Type B pancreatic cell (in vitro differentiated cells): ENCODE results near the gene GAGE12E. TPM values are rescaled to one million over a fixed set of nuclear protein-coding genes. Genes with fewer than 3 reads are reported as not detected.
A peak's percentile ranks its signal among the peaks of the same experiment; 100 is the strongest.
"Not testable (repeated sequence)": the region's sequence is repeated elsewhere in the genome, so short reads cannot be mapped to it uniquely, and the experiment has no call there.

ENCODE experiments used
- DNase-seq: peaks from one replicate; pipeline ENCODE4 v3.0.0; 2021; ENCODE audit warnings: mixed read lengths; ENCODE audit not compliant: unreplicated experiment; ENCODE audit errors: extremely low spot score
- H3K27ac Mint-ChIP-seq: 2 replicates; pipeline ENCODE4 v1.8.0; 2021; ENCODE audit warnings: mild to moderate bottlenecking, mixed read lengths
- H3K27me3 Mint-ChIP-seq: 2 replicates; pipeline ENCODE4 v1.8.0; 2021; ENCODE audit warnings: mixed read lengths
- H3K36me3 Mint-ChIP-seq: 2 replicates; pipeline ENCODE4 v1.8.0; 2021; ENCODE audit warnings: mixed read lengths
- H3K4me1 Mint-ChIP-seq: one replicate; pipeline ENCODE4 v1.8.0; 2021; ENCODE audit warnings: mixed read lengths; ENCODE audit not compliant: unreplicated experiment
- H3K4me3 Mint-ChIP-seq: 2 replicates; pipeline ENCODE4 v1.8.0; 2021; ENCODE audit warnings: mild to moderate bottlenecking, mixed read lengths
- H3K9me3 Mint-ChIP-seq: 2 replicates; pipeline ENCODE4 v1.8.0; 2021; ENCODE audit warnings: mixed read lengths
- long read RNA-seq: library from polyadenylated mRNA; unstranded; transcript quantifications from one replicate; pipeline ENCODE4 v2.0.0, GENCODE V29; 2020
- total RNA-seq: library from RNA; stranded (reverse); gene quantifications from 2 replicates; pipeline ENCODE4 v1.2.1, GENCODE V29; 2021; ENCODE audit warnings: low replicate concordance

Gene GAGE12E
- total RNA-seq: not detected in 2 replicates
- long read RNA-seq: 0 reads

DNA sequence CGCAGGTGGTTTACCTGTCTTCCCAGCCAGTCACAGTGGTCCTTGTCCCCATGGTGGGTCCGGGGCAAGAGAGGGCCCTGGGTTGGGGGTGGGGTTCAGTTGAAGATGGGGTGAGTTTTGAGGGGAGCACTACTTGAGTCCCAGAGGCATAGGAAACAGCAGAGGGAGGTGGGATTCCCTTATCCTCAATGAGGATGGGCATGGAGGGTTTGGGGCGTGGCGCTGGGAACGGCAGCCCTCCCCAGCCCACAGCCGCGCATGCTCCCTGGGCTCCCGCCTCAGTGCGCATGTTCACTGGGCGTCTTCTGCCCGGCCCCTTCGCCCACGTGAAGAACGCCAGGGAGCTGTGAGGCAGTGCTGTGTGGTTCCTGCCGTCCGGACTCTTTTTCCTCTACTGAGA lies at the start of gene GAGE12E:
Gene GAGE12E, plus strand, starts transcription at position 301 of the 400 bp plus-strand sequence. CDS start 1,155 bp downstream, outside the sequence.
- DNase-seq, H3K9me3 Mint-ChIP-seq, H3K4me1 Mint-ChIP-seq, H3K36me3 Mint-ChIP-seq, H3K4me3 Mint-ChIP-seq, H3K27me3 Mint-ChIP-seq, H3K27ac Mint-ChIP-seq: not testable (repeated sequence)

GRCh38 chrX:49531877-49532276 lies 19.2 kb upstream of the GAGE12E start, which contains the start of gene GAGE12C:
TSS of gene GAGE12C (plus strand) at chrX:49532177. CDS start at chrX:49533332, 1,155 bp downstream.
- not testable (repeated sequence) for H3K27me3 Mint-ChIP-seq, H3K9me3 Mint-ChIP-seq, DNase-seq, H3K27ac Mint-ChIP-seq, H3K4me3 Mint-ChIP-seq, H3K4me1 Mint-ChIP-seq, H3K36me3 Mint-ChIP-seq

DNA sequence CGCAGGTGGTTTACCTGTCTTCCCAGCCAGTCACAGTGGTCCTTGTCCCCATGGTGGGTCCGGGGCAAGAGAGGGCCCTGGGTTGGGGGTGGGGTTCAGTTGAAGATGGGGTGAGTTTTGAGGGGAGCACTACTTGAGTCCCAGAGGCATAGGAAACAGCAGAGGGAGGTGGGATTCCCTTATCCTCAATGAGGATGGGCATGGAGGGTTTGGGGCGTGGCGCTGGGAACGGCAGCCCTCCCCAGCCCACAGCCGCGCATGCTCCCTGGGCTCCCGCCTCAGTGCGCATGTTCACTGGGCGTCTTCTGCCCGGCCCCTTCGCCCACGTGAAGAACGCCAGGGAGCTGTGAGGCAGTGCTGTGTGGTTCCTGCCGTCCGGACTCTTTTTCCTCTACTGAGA lies 9.7 kb upstream of the GAGE12E start, which contains the start of gene GAGE12D:
Gene GAGE12D, plus strand, starts transcription at position 301 of the 400 bp plus-strand sequence. CDS start 1,155 bp downstream, outside the sequence.
- not testable (repeated sequence) for DNase-seq, H3K4me1 Mint-ChIP-seq, H3K27ac Mint-ChIP-seq, H3K36me3 Mint-ChIP-seq, H3K9me3 Mint-ChIP-seq, H3K4me3 Mint-ChIP-seq, H3K27me3 Mint-ChIP-seq

- not testable (repeated sequence) for H3K9me3 Mint-ChIP-seq, H3K27ac Mint-ChIP-seq, H3K36me3 Mint-ChIP-seq, H3K4me3 Mint-ChIP-seq, H3K27me3 Mint-ChIP-seq, H3K4me1 Mint-ChIP-seq, DNase-seq
Measured at GRCh38 chrX:49560542-49560941, 9.5 kb downstream of the GAGE12E start, which contains the start of gene GAGE12F. TSS of gene GAGE12F (plus strand) at chrX:49560842. CDS start at chrX:49561997, 1,155 bp downstream.

- not testable (repeated sequence) for H3K4me1 Mint-ChIP-seq, H3K9me3 Mint-ChIP-seq, DNase-seq, H3K27ac Mint-ChIP-seq, H3K36me3 Mint-ChIP-seq, H3K27me3 Mint-ChIP-seq, H3K4me3 Mint-ChIP-seq
Measured at GRCh38 chrX:49568728-49569127, 17.6 kb downstream of the GAGE12E start.

DNA sequence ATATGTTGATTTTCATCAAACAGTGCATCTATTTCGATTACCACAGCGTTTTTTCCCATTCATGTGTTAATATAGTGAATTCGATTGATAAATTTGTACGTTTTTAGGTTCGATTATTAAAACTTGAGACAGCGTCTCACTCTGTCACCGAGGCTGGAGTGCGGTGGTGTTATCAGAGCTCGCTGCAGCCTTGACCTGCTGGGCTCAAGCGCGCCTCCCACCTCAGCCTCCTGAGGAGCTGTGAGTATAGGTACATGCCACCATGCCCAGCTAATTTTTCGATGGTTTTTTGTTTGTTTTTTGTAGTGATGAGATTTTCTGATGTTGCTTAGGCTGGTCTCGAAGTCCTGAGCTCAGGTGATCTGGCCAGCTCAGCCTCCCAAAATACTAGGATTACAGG lies 18.1 kb downstream of the GAGE12E start:
- H3K9me3 Mint-ChIP-seq, H3K27ac Mint-ChIP-seq, H3K4me1 Mint-ChIP-seq: not testable (repeated sequence)

DNA sequence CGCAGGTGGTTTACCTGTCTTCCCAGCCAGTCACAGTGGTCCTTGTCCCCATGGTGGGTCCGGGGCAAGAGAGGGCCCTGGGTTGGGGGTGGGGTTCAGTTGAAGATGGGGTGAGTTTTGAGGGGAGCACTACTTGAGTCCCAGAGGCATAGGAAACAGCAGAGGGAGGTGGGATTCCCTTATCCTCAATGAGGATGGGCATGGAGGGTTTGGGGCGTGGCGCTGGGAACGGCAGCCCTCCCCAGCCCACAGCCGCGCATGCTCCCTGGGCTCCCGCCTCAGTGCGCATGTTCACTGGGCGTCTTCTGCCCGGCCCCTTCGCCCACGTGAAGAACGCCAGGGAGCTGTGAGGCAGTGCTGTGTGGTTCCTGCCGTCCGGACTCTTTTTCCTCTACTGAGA lies 19.0 kb downstream of the GAGE12E start, which contains the start of gene GAGE12G:
Gene GAGE12G, plus strand, starts transcription at position 301 of the 400 bp plus-strand sequence. CDS start 1,155 bp downstream, outside the sequence.
- H3K36me3 Mint-ChIP-seq, H3K27ac Mint-ChIP-seq, DNase-seq, H3K27me3 Mint-ChIP-seq, H3K9me3 Mint-ChIP-seq, H3K4me1 Mint-ChIP-seq, H3K4me3 Mint-ChIP-seq: not testable (repeated sequence)

More for the DNA sequence above, 18.1 kb downstream of the GAGE12E start:
- DNase-seq, H3K27me3 Mint-ChIP-seq, H3K4me3 Mint-ChIP-seq, H3K36me3 Mint-ChIP-seq: not testable (repeated sequence)

- not testable (repeated sequence) for H3K27me3 Mint-ChIP-seq, H3K4me1 Mint-ChIP-seq, H3K36me3 Mint-ChIP-seq, H3K4me3 Mint-ChIP-seq, H3K27ac Mint-ChIP-seq, H3K9me3 Mint-ChIP-seq, DNase-seq
Measured at GRCh38 chrX:49579649-49580048, 28.6 kb downstream of the GAGE12E start, which contains the start of gene GAGE12H. TSS of gene GAGE12H (plus strand) at chrX:49579949. CDS start at chrX:49581104, 1,155 bp downstream.

- H3K4me3 Mint-ChIP-seq, H3K9me3 Mint-ChIP-seq, H3K4me1 Mint-ChIP-seq, H3K36me3 Mint-ChIP-seq, H3K27me3 Mint-ChIP-seq, DNase-seq, H3K27ac Mint-ChIP-seq: not testable (repeated sequence)
Measured at GRCh38 chrX:49589196-49589595, 38.1 kb downstream of the GAGE12E start, which contains the start of gene GAGE2A. TSS of gene GAGE2A (plus strand) at chrX:49589496. CDS start at chrX:49590651, 1,155 bp downstream.

DNA sequence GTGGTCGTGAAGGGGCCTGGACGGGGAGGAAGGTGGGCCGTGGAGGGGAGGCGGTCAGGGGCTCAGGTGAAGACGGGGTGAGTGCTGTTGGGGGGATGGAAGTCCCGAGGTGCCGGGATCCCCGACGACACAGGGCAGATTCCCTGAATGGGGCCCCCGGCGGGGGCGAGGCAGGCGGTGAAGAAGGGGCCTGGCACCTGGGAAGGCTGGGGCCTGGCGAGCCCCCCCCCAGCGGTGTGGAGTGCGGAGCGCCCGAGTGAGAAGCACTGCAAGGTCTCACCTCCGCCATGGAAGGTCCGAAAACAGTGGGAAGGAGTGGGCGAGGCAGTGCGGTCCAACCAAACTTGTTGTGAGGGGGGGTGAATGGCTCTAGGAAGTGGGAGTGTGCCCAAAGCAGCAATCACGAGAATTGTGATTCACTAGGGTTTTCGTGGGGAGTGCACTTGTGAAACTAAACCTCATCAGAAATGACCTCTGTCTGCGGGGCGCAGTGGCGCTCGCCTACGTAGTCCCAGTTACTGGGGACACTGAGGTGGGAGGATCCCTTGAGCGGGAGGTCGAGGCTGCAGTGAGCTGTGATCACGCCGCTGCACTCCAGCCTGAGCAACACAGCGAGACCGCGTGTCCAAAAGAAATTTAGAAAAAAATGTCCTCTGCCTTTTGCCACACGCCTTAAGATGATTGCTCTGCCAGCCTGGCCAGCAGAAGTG lies 38.8 kb downstream of the GAGE12E start:
- not testable (repeated sequence) for H3K4me1 Mint-ChIP-seq, H3K4me3 Mint-ChIP-seq, H3K36me3 Mint-ChIP-seq, H3K27me3 Mint-ChIP-seq, H3K27ac Mint-ChIP-seq, H3K9me3 Mint-ChIP-seq
- peak; percentile 82 for DNase-seq

- H3K4me1 Mint-ChIP-seq, DNase-seq, H3K27ac Mint-ChIP-seq, H3K36me3 Mint-ChIP-seq, H3K9me3 Mint-ChIP-seq, H3K4me3 Mint-ChIP-seq, H3K27me3 Mint-ChIP-seq: not testable (repeated sequence)
Measured at GRCh38 chrX:49590488-49590887, 39.4 kb downstream of the GAGE12E start.

DNA sequence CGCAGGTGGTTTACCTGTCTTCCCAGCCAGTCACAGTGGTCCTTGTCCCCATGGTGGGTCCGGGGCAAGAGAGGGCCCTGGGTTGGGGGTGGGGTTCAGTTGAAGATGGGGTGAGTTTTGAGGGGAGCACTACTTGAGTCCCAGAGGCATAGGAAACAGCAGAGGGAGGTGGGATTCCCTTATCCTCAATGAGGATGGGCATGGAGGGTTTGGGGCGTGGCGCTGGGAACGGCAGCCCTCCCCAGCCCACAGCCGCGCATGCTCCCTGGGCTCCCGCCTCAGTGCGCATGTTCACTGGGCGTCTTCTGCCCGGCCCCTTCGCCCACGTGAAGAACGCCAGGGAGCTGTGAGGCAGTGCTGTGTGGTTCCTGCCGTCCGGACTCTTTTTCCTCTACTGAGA lies 47.6 kb downstream of the GAGE12E start, which contains the start of gene GAGE1:
Gene GAGE1, plus strand, starts transcription at position 301 of the 400 bp plus-strand sequence. CDS start 1,155 bp downstream, outside the sequence.
- H3K4me3 Mint-ChIP-seq, H3K27me3 Mint-ChIP-seq, H3K27ac Mint-ChIP-seq, H3K36me3 Mint-ChIP-seq, DNase-seq, H3K4me1 Mint-ChIP-seq, H3K9me3 Mint-ChIP-seq: not testable (repeated sequence)
